Activated T-helper 2 cell treated with anti-CD3 and anti-CD28 coated beads, Interferon-gamma antibody, Interleukin-2, Interleukin-4, amounts not matched to agents 10 μg/mL and 5 μg/mL and 100 μg/mL, durations not matched to agents 14 hours and 24 hours and 36 hours (primary cell): ENCODE data around the gene MSH3. TPM values are rescaled to one million over a fixed set of nuclear protein-coding genes. Genes with fewer than 3 reads are reported as not detected.
"Not testable (repeated sequence)": the region's sequence is repeated elsewhere in the genome, so short reads cannot be mapped to it uniquely, and the experiment has no call there.

Experiments
- DNase-seq: peaks from one replicate; pipeline ENCODE4 v3.0.0; 2021; ENCODE audit warnings: low spot score
- H3K27ac Mint-ChIP-seq: one replicate; pipeline ENCODE4 v1.8.0; 2021; ENCODE audit warnings: mixed read lengths
- H3K27me3 Mint-ChIP-seq: one replicate; pipeline ENCODE4 v1.8.0; 2021; ENCODE audit warnings: low read depth, mixed read lengths
- H3K36me3 Mint-ChIP-seq: one replicate; pipeline ENCODE4 v1.8.0; 2021; ENCODE audit warnings: low read depth, mixed read lengths
- H3K4me1 Mint-ChIP-seq: one replicate; pipeline ENCODE4 v1.8.0; 2021; ENCODE audit warnings: low read depth, mixed read lengths
- H3K4me3 Mint-ChIP-seq: one replicate; pipeline ENCODE4 v1.8.0; 2021; ENCODE audit warnings: low read depth, mild to moderate bottlenecking, moderate library complexity, mixed read lengths
- H3K9me3 Mint-ChIP-seq: one replicate; pipeline ENCODE4 v1.8.0; 2021; ENCODE audit warnings: mixed read lengths
- intact Hi-C: fragments of 100-400 bp; cut with micrococcal nuclease; formaldehyde crosslinking; loops from one replicate; pipeline ENCODE4 v1.15.1; 2023
- total RNA-seq: library from RNA; stranded (reverse); gene quantifications from 2 replicates; pipeline ENCODE4 v1.2.3, GENCODE V29; 2022

Gene MSH3
- total RNA-seq, 1 donor from 2014 or later, result 20.6 TPM

GRCh38 chr5:80822640-80823039 lies 168.2 kb downstream of the MSH3 start:
- intact Hi-C loops, result no loop called here
- no peak overlapping the region for H3K4me3 Mint-ChIP-seq

GRCh38 chr5:80824159-80824558 lies 169.7 kb downstream of the MSH3 start:
- H3K27ac Mint-ChIP-seq, H3K4me1 Mint-ChIP-seq, DNase-seq, intact Hi-C loops, H3K27me3 Mint-ChIP-seq, H3K4me3 Mint-ChIP-seq: not testable (repeated sequence)
- H3K36me3 Mint-ChIP-seq, result peaks cover 37% of the 10 kb centered on the region
- H3K9me3 Mint-ChIP-seq, result peaks cover 16% of the 10 kb centered on the region

More at GRCh38 chr5:80822640-80823039, 168.2 kb downstream of the MSH3 start:
- DNase-seq, result no peak
- Mint-ChIP-seq H3K27me3 (no peaks in the 10 kb centered on the region), H3K27ac (no peak overlapping the region), H3K4me1 (no peaks in the 10 kb centered on the region), H3K36me3 (peaks cover 36% of the 10 kb centered on the region), H3K9me3 (peaks cover 15% of the 10 kb centered on the region)

- no peak overlapping the region for H3K4me3 Mint-ChIP-seq
- H3K36me3 Mint-ChIP-seq, result peaks cover 49% of the 10 kb centered on the region
- intact Hi-C loops, result no loop called here
- no peak for DNase-seq
- H3K9me3 Mint-ChIP-seq, result peaks cover 27% of the 10 kb centered on the region
- no peaks in the 10 kb centered on the region for H3K27me3 Mint-ChIP-seq
- H3K27ac Mint-ChIP-seq, result no peak overlapping the region
- H3K4me1 Mint-ChIP-seq, result no peaks in the 10 kb centered on the region
Measured at GRCh38 chr5:80825786-80826460, 171.5 kb downstream of the MSH3 start.

GRCh38 chr5:80834710-80835109 lies 180.3 kb downstream of the MSH3 start:
- intact Hi-C loops, result no loop called here
- Mint-ChIP-seq H3K4me3 (no peak overlapping the region), H3K9me3 (peaks cover 8% of the 10 kb centered on the region), H3K27me3 (no peaks in the 10 kb centered on the region), H3K27ac (peak overlapping the region; percentile 3), H3K36me3 (peaks cover 25% of the 10 kb centered on the region), H3K4me1 (peaks cover 27% of the 10 kb centered on the region)
- no peak for DNase-seq

GRCh38 chr5:80835128-80835527 lies 180.7 kb downstream of the MSH3 start:
- Mint-ChIP-seq H3K27ac (peak overlapping the region; percentile 3), H3K4me3 (no peak overlapping the region), H3K9me3 (peaks cover 3% of the 10 kb centered on the region)

GRCh38 chr5:80837679-80838078 lies 183.2 kb downstream of the MSH3 start:
- Mint-ChIP-seq H3K27ac (no peak overlapping the region), H3K4me1 (peaks cover 29% of the 10 kb centered on the region), H3K27me3 (no peaks in the 10 kb centered on the region), H3K4me3 (no peak overlapping the region), H3K36me3 (peaks cover 24% of the 10 kb centered on the region), H3K9me3 (peaks cover 4% of the 10 kb centered on the region)
- DNase-seq, result no peak
- intact Hi-C loops, result no loop called here

More at GRCh38 chr5:80835128-80835527, 180.7 kb downstream of the MSH3 start:
- H3K4me1 Mint-ChIP-seq, result peaks cover 27% of the 10 kb centered on the region
- intact Hi-C loops, result no loop called here
- no peaks in the 10 kb centered on the region for H3K27me3 Mint-ChIP-seq
- H3K36me3 Mint-ChIP-seq, result peaks cover 21% of the 10 kb centered on the region
- no peak for DNase-seq

GRCh38 chr5:80841026-80841797 lies 186.8 kb downstream of the MSH3 start:
- H3K27ac Mint-ChIP-seq, DNase-seq, H3K27me3 Mint-ChIP-seq, H3K4me3 Mint-ChIP-seq, intact Hi-C loops: not testable (repeated sequence)
- peaks cover 34% of the 10 kb centered on the region for H3K36me3 Mint-ChIP-seq
- peaks cover 25% of the 10 kb centered on the region for H3K4me1 Mint-ChIP-seq
- peaks cover 24% of the 10 kb centered on the region for H3K9me3 Mint-ChIP-seq

- Mint-ChIP-seq H3K36me3 (peaks cover 64% of the 10 kb centered on the region), H3K9me3 (peaks cover 48% of the 10 kb centered on the region)
- H3K4me3 Mint-ChIP-seq, H3K27ac Mint-ChIP-seq, H3K4me1 Mint-ChIP-seq, H3K27me3 Mint-ChIP-seq, DNase-seq, intact Hi-C loops: not testable (repeated sequence)
Measured at GRCh38 chr5:80846422-80846821, 192.0 kb downstream of the MSH3 start.

GRCh38 chr5:80850168-80850567 lies 195.7 kb downstream of the MSH3 start:
- Mint-ChIP-seq H3K36me3 (peaks cover 52% of the 10 kb centered on the region), H3K9me3 (peaks cover 41% of the 10 kb centered on the region), H3K4me1 (peaks cover 11% of the 10 kb centered on the region)
- H3K4me3 Mint-ChIP-seq, DNase-seq, H3K27ac Mint-ChIP-seq, intact Hi-C loops, H3K27me3 Mint-ChIP-seq: not testable (repeated sequence)

GRCh38 chr5:80852331-80853245 lies 198.1 kb downstream of the MSH3 start:
- DNase-seq, result no peak
- intact Hi-C loops, result no loop called here
- peaks cover 76% of the 10 kb centered on the region for H3K36me3 Mint-ChIP-seq

GRCh38 chr5:80853413-80853812 lies 199.0 kb downstream of the MSH3 start:
- no peak overlapping the region for H3K27ac Mint-ChIP-seq
- H3K4me1 Mint-ChIP-seq, result peaks cover 11% of the 10 kb centered on the region
- DNase-seq, result no peak
- peaks cover 53% of the 10 kb centered on the region for H3K9me3 Mint-ChIP-seq
- H3K36me3 Mint-ChIP-seq, result peaks cover 78% of the 10 kb centered on the region
- intact Hi-C loops, result no loop called here
- H3K27me3 Mint-ChIP-seq, result no peaks in the 10 kb centered on the region
- H3K4me3 Mint-ChIP-seq, result no peak overlapping the region

More at GRCh38 chr5:80852331-80853245, 198.1 kb downstream of the MSH3 start:
- no peak overlapping the region for H3K4me3 Mint-ChIP-seq
- H3K9me3 Mint-ChIP-seq, result peaks cover 49% of the 10 kb centered on the region
- H3K27me3 Mint-ChIP-seq, result no peaks in the 10 kb centered on the region
- peaks cover 11% of the 10 kb centered on the region for H3K4me1 Mint-ChIP-seq
- no peak overlapping the region for H3K27ac Mint-ChIP-seq

- no peak overlapping the region for H3K27ac Mint-ChIP-seq
- peaks cover 52% of the 10 kb centered on the region for H3K9me3 Mint-ChIP-seq
- intact Hi-C loops, result no loop called here
- no peaks in the 10 kb centered on the region for H3K27me3 Mint-ChIP-seq
- peaks cover 72% of the 10 kb centered on the region for H3K36me3 Mint-ChIP-seq
- no peak for DNase-seq
- peaks cover 11% of the 10 kb centered on the region for H3K4me1 Mint-ChIP-seq
- H3K4me3 Mint-ChIP-seq, result no peak overlapping the region
Measured at GRCh38 chr5:80854583-80854982, 200.1 kb downstream of the MSH3 start.
